HG02840 (cell line): ENCODE data around the gene ACSF3.
"Not testable (repeated sequence)": the region's sequence is repeated elsewhere in the genome, so short reads cannot be mapped to it uniquely, and the experiment has no call there.

ENCODE experiments used
- ATAC-seq: cut with Tn5 transposase; IDR thresholded peaks from one replicate; pipeline ENCODE4 v1.9.1; 2021; ENCODE audit warnings: mild to moderate bottlenecking, moderate library complexity, moderate number of reproducible peaks; ENCODE audit not compliant: unreplicated experiment, low FRiP score

The ACSF3 gene

DNA sequence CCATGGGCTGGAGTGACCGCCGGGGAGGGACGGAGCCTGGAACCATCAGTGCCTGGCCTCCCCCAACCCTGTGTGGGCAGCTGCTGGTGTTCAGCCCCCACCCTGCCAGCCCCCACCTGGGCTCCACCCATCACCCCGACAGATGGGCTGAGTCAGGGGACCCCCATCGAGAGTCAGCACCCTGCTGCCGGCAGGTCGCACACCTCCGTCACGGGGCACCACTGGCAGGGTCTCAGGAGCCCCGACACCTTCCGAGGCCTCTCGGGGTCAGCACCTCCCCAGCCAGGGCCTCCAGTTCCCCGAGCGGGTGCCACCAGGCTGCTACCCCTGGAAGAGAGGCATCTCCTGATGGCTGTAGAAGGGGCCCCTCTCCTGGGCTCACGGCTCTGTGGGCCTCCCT lies 38.3 kb upstream of the ACSF3 start:
- no peak for ATAC-seq

- ATAC-seq, result no peak
Observed at GRCh38 chr16:89055894-89056555, 37.6 kb upstream of the ACSF3 start.

GRCh38 chr16:89056592-89056991 lies 37.1 kb upstream of the ACSF3 start:
- ATAC-seq, result no peak

- ATAC-seq, result no peak
Observed at GRCh38 chr16:89057738-89058137, 35.9 kb upstream of the ACSF3 start.

GRCh38 chr16:89058812-89059211 lies 34.8 kb upstream of the ACSF3 start:
- no peak for ATAC-seq

DNA sequence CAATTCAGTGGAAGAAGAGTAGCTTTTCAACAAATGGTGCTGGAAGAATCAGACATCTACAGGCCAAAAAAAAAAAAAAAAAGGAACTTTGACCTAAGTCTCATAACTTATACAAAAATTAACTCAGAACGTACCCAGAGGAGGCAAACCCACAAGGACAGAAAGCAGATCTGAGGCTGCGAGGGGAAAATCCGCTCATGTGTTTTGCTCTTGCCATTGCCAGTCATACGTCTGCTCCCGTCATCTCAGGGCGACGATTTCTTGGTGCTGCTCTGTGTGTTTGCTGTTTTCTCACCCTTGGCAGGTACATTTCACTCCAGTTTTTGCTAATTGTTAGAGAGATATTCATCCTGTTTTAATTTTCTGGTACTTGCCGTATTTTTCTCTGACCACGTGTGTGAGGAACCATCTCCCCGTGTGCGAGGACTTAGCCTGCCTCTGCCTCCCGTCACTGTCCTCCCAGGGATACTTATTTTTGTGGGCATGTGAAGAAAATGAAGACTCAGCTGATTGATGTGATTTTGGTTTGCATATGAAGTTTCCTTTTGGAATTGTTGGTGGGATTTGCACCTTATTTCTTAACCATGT lies 33.4 kb upstream of the ACSF3 start:
- ATAC-seq, result no peak

GRCh38 chr16:89061086-89061485 lies 32.6 kb upstream of the ACSF3 start:
- ATAC-seq, result no peak

GRCh38 chr16:89061590-89062380 lies 31.9 kb upstream of the ACSF3 start:
- no peak for ATAC-seq

GRCh38 chr16:89062389-89063345 lies 31.0 kb upstream of the ACSF3 start:
- ATAC-seq, result no peak

DNA sequence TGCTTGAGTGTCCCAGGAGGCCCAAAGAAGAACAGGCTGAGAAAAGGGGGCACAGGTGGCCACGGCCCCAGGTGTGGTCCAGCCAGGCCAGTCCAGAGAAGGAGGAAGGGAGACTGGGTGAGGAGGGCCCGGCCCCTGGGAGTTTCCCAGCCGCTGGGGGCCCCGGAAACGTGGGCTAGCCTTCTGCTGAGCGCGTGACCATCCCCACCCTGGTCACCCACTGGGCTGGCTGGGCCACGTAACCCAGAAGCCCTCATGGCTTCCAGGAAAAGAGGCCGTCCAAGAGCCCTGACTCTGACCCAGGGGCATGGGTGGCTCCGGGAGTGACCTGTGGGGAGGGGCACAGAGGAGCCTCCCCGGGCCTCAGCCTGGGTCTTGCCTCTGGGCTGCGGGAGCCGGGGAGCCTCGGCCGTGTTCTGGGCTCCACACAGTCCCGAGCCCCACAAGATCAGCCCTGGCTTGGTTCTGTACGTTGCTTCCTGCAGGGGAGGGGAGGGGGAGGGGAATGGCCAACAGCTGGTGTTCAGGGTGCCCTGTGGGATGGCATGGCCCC lies 29.8 kb upstream of the ACSF3 start:
- no peak for ATAC-seq

GRCh38 chr16:89064606-89065457 lies 28.8 kb upstream of the ACSF3 start:
- ATAC-seq, result no peak

- ATAC-seq, result no peak
Observed at GRCh38 chr16:89065458-89065822, 28.2 kb upstream of the ACSF3 start.

GRCh38 chr16:89066721-89067120 lies 26.9 kb upstream of the ACSF3 start:
- no peak for ATAC-seq

GRCh38 chr16:89067677-89068443 lies 25.8 kb upstream of the ACSF3 start:
- no peak for ATAC-seq

DNA sequence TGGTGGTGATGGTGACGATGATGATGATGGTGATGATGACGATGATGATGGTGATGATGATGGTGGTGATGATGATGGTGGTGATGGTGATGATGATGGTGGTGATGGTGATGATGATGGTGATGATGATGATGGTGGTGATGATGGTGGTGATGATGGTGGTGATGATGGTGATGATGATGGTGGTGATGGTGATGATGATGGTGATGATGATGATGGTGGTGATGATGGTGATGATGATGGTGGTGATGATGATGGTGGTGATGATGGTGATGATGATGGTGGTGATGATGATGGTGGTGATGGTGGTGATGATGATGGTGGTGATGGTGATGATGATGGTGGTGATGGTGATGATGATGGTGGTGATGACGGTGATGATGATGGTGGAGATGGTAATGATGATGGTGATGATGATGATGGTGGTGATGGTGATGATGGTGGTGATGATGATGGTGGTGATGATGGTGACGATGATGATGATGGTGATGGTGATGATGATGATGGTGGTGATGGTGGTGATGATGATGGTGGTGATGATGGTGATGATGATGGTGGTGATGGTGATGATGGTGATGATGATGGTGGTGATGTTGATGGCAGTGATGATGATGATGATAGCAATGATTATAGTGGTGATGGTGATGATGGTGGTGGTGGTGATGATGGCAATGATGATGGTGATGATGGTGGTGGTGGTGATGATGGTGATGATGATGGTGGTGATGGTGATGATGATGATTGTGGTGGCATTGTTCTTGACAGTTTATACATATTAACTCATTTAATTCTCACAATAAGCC lies 24.6 kb upstream of the ACSF3 start:
- not testable (repeated sequence) for ATAC-seq

- no peak for ATAC-seq
Observed at GRCh38 chr16:89069920-89070319, 23.7 kb upstream of the ACSF3 start.

GRCh38 chr16:89070590-89070989 lies 23.1 kb upstream of the ACSF3 start:
- no peak for ATAC-seq
